ENCODE data around the gene TMEM91. TPM values are rescaled to one million over a fixed set of nuclear protein-coding genes. Genes with fewer than 3 reads are reported as not detected.
A peak's percentile ranks its signal among the peaks of the same experiment; 100 is the strongest.

Gene TMEM91
- total and polyA plus RNA-seq, 2 of the 8 experiments (the other 6 are each of a cell fraction or from before 2014, with no cell fraction given): 5.3 to 7.4 TPM

- Histone ChIP-seq H2BK12ac (ENCODE audit: low read depth, low read length) (no peak overlapping the region), H3K79me2 (ENCODE audit: control insufficient read depth in 1 of 2, insufficient read depth in 2 of 2, low read length in 2 of 2) (peaks cover 0 to 33% of the 10 kb centered on the region in 2 experiments; a peak in 2 of 4 replicates), H4K91ac (replicated peaks; ENCODE audit: insufficient read length, low read length) (no peak overlapping the region), H3K27me3 (replicated peaks in 1 of 4; ENCODE audit: control insufficient read depth in 3 of 4, extremely low read depth in 1 of 4, insufficient read depth in 3 of 4, low read length in 3 of 4) (no peaks in the 10 kb centered on the region), H3K23me2 (ENCODE audit: low read depth, low read length) (peaks cover 4% of the 10 kb centered on the region), H3K9ac (replicated peaks in 1 of 4; ENCODE audit: extremely low read depth in 1 of 4, low read depth in 3 of 4, low read length in 3 of 4) (peak overlapping the region in 2 of 4 experiments; percentile 6 to 96; a peak in 2 of 7 replicates), H2BK5ac (ENCODE audit: low read depth, low read length) (no peak overlapping the region), H3K9me3 (ENCODE audit: insufficient read depth in 2 of 2, low read depth in 1 of 2, low read length in 1 of 2) (no peaks in the 10 kb centered on the region), H4K20me1 (replicated peaks in 1 of 2; ENCODE audit: control insufficient read depth in 1 of 2, insufficient read depth in 2 of 2, low read length in 2 of 2) (peaks cover 0 to 1% of the 10 kb centered on the region in 2 experiments), H2AFZ (ENCODE audit: low read length) (no peak overlapping the region), H3K4me1 (replicated peaks in 1 of 4; ENCODE audit: control insufficient read depth in 3 of 4, insufficient read depth in 4 of 4, low read length in 3 of 4) (peaks cover 0 to 5% (median 0%) of the 10 kb centered on the region in 4 experiments; a peak in 5 of 7 replicates), H3K4me2 (ENCODE audit: insufficient read depth in 1 of 2, low read depth in 2 of 2, low read length in 2 of 2) (peak overlapping the region; percentile 77 to 90), H3K79me1 (ENCODE audit: low read depth, low read length) (peaks cover 10% of the 10 kb centered on the region; the same call in 1 of the 2 replicates), H3K36me3 (ENCODE audit: control insufficient read depth in 2 of 4, insufficient read depth in 4 of 4, low read length in 3 of 4) (no peaks in the 10 kb centered on the region), H4K8ac (ENCODE audit: extremely low read depth, insufficient read depth, low read length) (no peak overlapping the region), H3K23ac (ENCODE audit: insufficient read length) (no peak overlapping the region), H4K5ac (ENCODE audit: insufficient read length, low read depth, low read length) (no peak overlapping the region), H3K4ac (replicated peaks; ENCODE audit: insufficient read length, low read depth, low read length) (no peak overlapping the region), H3K14ac (ENCODE audit: insufficient read length) (no peak overlapping the region), H2BK15ac (ENCODE audit: low read length) (no peak overlapping the region), H3K27ac (ENCODE audit: low read depth, low read length) (no peak overlapping the region), H2AK5ac (ENCODE audit: low read depth, low read length) (no peak overlapping the region), H2BK20ac (ENCODE audit: low read length) (no peak overlapping the region), H3K56ac (replicated peaks; ENCODE audit: insufficient read length, low read depth, low read length) (no peak overlapping the region), H2BK120ac (replicated peaks; ENCODE audit: low read depth, low read length) (no peak overlapping the region), H3K18ac (ENCODE audit: extremely low read depth, low read length) (no peak overlapping the region), H3K4me3 (ENCODE audit: extremely low read depth in 1 of 4, insufficient read depth in 2 of 4, low read depth in 3 of 4, low read length in 4 of 4) (peak overlapping the region; percentile 85 to 99 (median 98); a peak in 7 of 8 replicates)
- ChIA-PET CTCF (ENCODE audit: partially characterized antibody) (interaction anchor here (0.8 to 1.2 kb wide), 2 partner anchors 10 to 45 kb away, joined by 3 read pairs; no protein-coding TSS in a partner anchor), POLR2A (ENCODE audit: partially characterized antibody) (interaction anchor here (0.5 to 2.0 kb wide), 5 partner anchors 9 to 41 kb away, joined by 3 to 10 read pairs (median 7); partner anchors contain the start of genes B3GNT8 and DMAC2)
- WGBS, 2 experiments (ENCODE audit: extremely low coverage in 1 of 2, insufficient coverage in 1 of 2, insufficient read length in 1 of 2, insufficient replicate concordance in 2 of 2, low coverage in 1 of 2, low lambda C conversion rate in 2 of 2, missing lambda C conversion rate in 1 of 2): 86% methylated on average over 3 of the region's 3 CpGs; no CpG with 5 or more reads in 1 of the 2 experiments
- FAIRE-seq (no peak), DNase-seq (ENCODE audit: low read depth in 1 of 2, low spot score in 2 of 2) (no peak)
- no peak for TF ChIP-seq HDAC2 (IDR thresholded peaks at IDR 0.05; ENCODE audit: borderline replicate concordance in 1 of 2, low read depth in 2 of 2, low read length in 2 of 2)
- no peak for TF ChIP-seq PHF8 (conservative IDR thresholded peaks at IDR 0.05; ENCODE audit: low read depth, low read length)
- TF ChIP-seq CEBPB (IDR thresholded peaks at IDR 0.05; ENCODE audit: low read depth, low read length): no peak
- TF ChIP-seq POU5F1 (IDR thresholded peaks at IDR 0.05; ENCODE audit: low read depth, low read length): no peak
- TF ChIP-seq RFX5 (IDR thresholded peaks at IDR 0.05; ENCODE audit: borderline replicate concordance, low read depth, low read length): no peak
- no peak for TF ChIP-seq RNF2 (IDR thresholded peaks at IDR 0.05; ENCODE audit: borderline replicate concordance, low read depth, low read length, missing control alignments, poor library complexity, severe bottlenecking)
- no peak for TF ChIP-seq EP300 (IDR thresholded peaks at IDR 0.05; ENCODE audit: borderline replicate concordance in 1 of 2, low read depth in 2 of 2, low read length in 2 of 2)
- no peak for TF ChIP-seq BRCA1 (IDR thresholded peaks at IDR 0.05; ENCODE audit: low read depth, low read length)
- TF ChIP-seq BCL11A (IDR thresholded peaks at IDR 0.05; ENCODE audit: low read depth in 2 of 2, low read length in 2 of 2): no peak
- no peak for TF ChIP-seq ATF3 (IDR thresholded peaks at IDR 0.05; ENCODE audit: insufficient read depth, low read depth, low read length)
- no peak for TF ChIP-seq MAX (IDR thresholded peaks at IDR 0.05)
Measured at GRCh38 chr19:41398598-41398997, 22.3 kb downstream of the TMEM91 start.

Measured in H1 (cell line).